SK-MEL-5 (cell line): ENCODE results near the gene AGBL5. TPM values are rescaled to one million over a fixed set of nuclear protein-coding genes. Genes with fewer than 3 reads are reported as not detected.

Experiments
- DNase-seq: peaks from one replicate; pipeline ENCODE4 v3.0.0-alpha.2; 2016; ENCODE audit warnings: low read depth, low spot score
- in situ Hi-C: cut with HindIII; loops from 2 replicates; pipeline ENCODE4 v1.10.0; 2016; ENCODE audit warnings: low sequenced_read_pairs, high pct_unique_total_duplicates, low pct_unique_long_range_greater_than_20kb
- polyA plus RNA-seq, 2 experiments: library from polyadenylated mRNA; depleted of rRNA; stranded (reverse); fragments of >200 nt; gene quantifications; 2 replicates each; pipeline ENCODE4 v1.2.3, GENCODE V29; 2015
- total RNA-seq: library from RNA; depleted of rRNA; stranded (reverse); fragments of >200 nt; shearing (Covaris generic); gene quantifications from 2 replicates; pipeline ENCODE4 v1.2.3, GENCODE V29; 2014; rRNA removed

The AGBL5 gene
- total RNA-seq = 30.7 and 32.1 TPM in 2 replicates
- 24.2 and 28.3 TPM in 2 replicates for polyA plus RNA-seq (2015; cell fraction: cytosol; rRNA removed)
- 15.1 and 28.7 TPM in 2 replicates for polyA plus RNA-seq (2015; cell fraction: nucleus; rRNA removed)

GRCh38 chr2:27050996-27051901, at the start of gene AGBL5:
AGBL5 (plus strand) TSS chr2:27051668; CDS start chr2:27052959, 1,291 bp downstream.
- DNase-seq = peak; percentile 96
- in situ Hi-C loops = no loop called here

- no peak for DNase-seq
- in situ Hi-C loops = no loop called here
These were observed 49.5 kb upstream of the AGBL5 start for GRCh38 chr2:27001950-27002349.

GRCh38 chr2:27003007-27003406, 48.5 kb upstream of the AGBL5 start:
- in situ Hi-C loops = no loop called here
- no peak for DNase-seq

GRCh38 chr2:27003857-27004256, 47.6 kb upstream of the AGBL5 start:
- DNase-seq = no peak
- in situ Hi-C loops = no loop called here

GRCh38 chr2:27006602-27007415, 44.7 kb upstream of the AGBL5 start:
- DNase-seq = no peak
- in situ Hi-C loops = no loop called here

- no peak for DNase-seq
- in situ Hi-C loops = no loop called here
These were observed 43.8 kb upstream of the AGBL5 start for GRCh38 chr2:27007416-27008374.

- no peak for DNase-seq
- in situ Hi-C loops = no loop called here
These were observed 42.8 kb upstream of the AGBL5 start for GRCh38 chr2:27008678-27009077.

- in situ Hi-C loops = no loop called here
- DNase-seq = no peak
These were observed 42.4 kb upstream of the AGBL5 start for GRCh38 chr2:27009083-27009482.

GRCh38 chr2:27009716-27010115, 41.8 kb upstream of the AGBL5 start:
- in situ Hi-C loops = no loop called here
- DNase-seq = no peak

- no peak for DNase-seq
- in situ Hi-C loops = no loop called here
These were observed 41.3 kb upstream of the AGBL5 start for GRCh38 chr2:27010139-27010538.

- in situ Hi-C loops = no loop called here
- no peak for DNase-seq
These were observed 37.7 kb upstream of the AGBL5 start for GRCh38 chr2:27013738-27014137.

- in situ Hi-C loops = no loop called here
- no peak for DNase-seq
These were observed 36.6 kb upstream of the AGBL5 start for GRCh38 chr2:27014771-27015433.

GRCh38 chr2:27016801-27017325, 34.6 kb upstream of the AGBL5 start:
- in situ Hi-C loops = no loop called here
- peak; percentile 83 for DNase-seq

- in situ Hi-C loops = no loop called here
- DNase-seq = no peak
These were observed 33.3 kb upstream of the AGBL5 start for GRCh38 chr2:27018142-27018541.

- in situ Hi-C loops = no loop called here
- no peak for DNase-seq
These were observed 32.0 kb upstream of the AGBL5 start for GRCh38 chr2:27019459-27019858.

GRCh38 chr2:27019931-27020855, 31.3 kb upstream of the AGBL5 start:
- DNase-seq = no peak
- in situ Hi-C loops = no loop called here
